ENCODE data around the gene CGRRF1.

Gene CGRRF1

GRCh38 chr14:54564868-54565784 lies 55.4 kb downstream of the CGRRF1 start:
- TF ChIP-seq Cebpa-rat (IDR thresholded peaks at IDR 0.05), result no peak
- peak overlapping the region; percentile 79 to 96 (median 88) for H3K9ac ChIP-seq
- peak overlapping the region; percentile 91 to 100 (median 99) for H3K4me2 ChIP-seq
- peak overlapping the region; percentile 81 to 95 (median 88) for H3K4me3 ChIP-seq
- H3K36me3 ChIP-seq, result peaks cover 0 to 7% (median 0%) of the 10 kb centered on the region in 11 experiments; a peak in 1 of 22 replicates
- no peaks in the 10 kb centered on the region for H3K9me3 ChIP-seq (replicated peaks in 1 of 11)
- H3K27me3 ChIP-seq, result peaks cover 0 to 25% (median 20%) of the 10 kb centered on the region in 11 experiments; a peak in 12 of 22 replicates
- H4K20me1 ChIP-seq, result peaks cover 0 to 20% (median 8%) of the 10 kb centered on the region in 11 experiments; a peak in 10 of 22 replicates
- peak overlapping the region; percentile 32 to 92 (median 86); a peak in 20 of 22 replicates for H3K27ac ChIP-seq
- peaks cover 21 to 34% (median 29%) of the 10 kb centered on the region in 10 experiments for H3K4me1 ChIP-seq

GRCh38 chr14:54565785-54566409 lies 56.2 kb downstream of the CGRRF1 start:
- H3K4me1 ChIP-seq, result peaks cover 29 to 41% (median 34%) of the 10 kb centered on the region in 10 experiments
- no peak for TF ChIP-seq Cebpa-rat (IDR thresholded peaks at IDR 0.05)
- peak overlapping the region; percentile 91 to 100 (median 99) for H3K4me2 ChIP-seq
- peaks cover 0 to 25% (median 20%) of the 10 kb centered on the region in 11 experiments; a peak in 12 of 22 replicates for H3K27me3 ChIP-seq
- H3K9me3 ChIP-seq (replicated peaks in 1 of 11), result no peaks in the 10 kb centered on the region
- H3K9ac ChIP-seq, result peak overlapping the region; percentile 79 to 96 (median 88)
- peaks cover 0 to 12% (median under 1%) of the 10 kb centered on the region in 11 experiments; a peak in 6 of 22 replicates for H3K36me3 ChIP-seq
- peak overlapping the region; percentile 73 to 92 (median 86) for H3K27ac ChIP-seq
- peak overlapping the region; percentile 81 to 95 (median 88) for H3K4me3 ChIP-seq
- H4K20me1 ChIP-seq, result peaks cover 0 to 23% (median 8%) of the 10 kb centered on the region in 11 experiments; a peak in 10 of 22 replicates

GRCh38 chr14:54566410-54567223 lies 56.9 kb downstream of the CGRRF1 start, which contains the start of gene SAMD4A:
Gene SAMD4A (plus strand): TSS chr14:54567128. CDS start chr14:54567917, 789 bp downstream.
- peak within 1 kb of the TSS; percentile 91 to 100 (median 99) for H3K4me2 ChIP-seq
- peaks cover 0 to 25% (median 8%) of the 10 kb centered on the region in 11 experiments; a peak in 10 of 22 replicates for H4K20me1 ChIP-seq
- H3K27ac ChIP-seq, result peak within 1 kb of the TSS; percentile 73 to 92 (median 86)
- H3K9ac ChIP-seq, result peak within 1 kb of the TSS; percentile 79 to 96 (median 88)
- peak within 1 kb of the TSS; percentile 81 to 95 (median 88) for H3K4me3 ChIP-seq
- peaks cover 0 to 25% (median 20%) of the 10 kb centered on the region in 11 experiments; a peak in 12 of 22 replicates for H3K27me3 ChIP-seq
- TF ChIP-seq Cebpa-rat (IDR thresholded peaks at IDR 0.05), result no peak
- peaks cover 0 to 19% (median 8%) of the 10 kb centered on the region in 11 experiments; a peak in 16 of 22 replicates for H3K36me3 ChIP-seq
- peaks cover 32 to 41% (median 35%) of the 10 kb centered on the region in 10 experiments for H3K4me1 ChIP-seq
- H3K9me3 ChIP-seq (replicated peaks in 1 of 11), result peaks cover under 1 to 7% (median 6%) of the 10 kb centered on the region in 11 experiments; a peak in 19 of 22 replicates

- Histone ChIP-seq H3K4me1 (peaks cover 32 to 41% (median 35%) of the 10 kb centered on the region in 10 experiments), H3K4me3 (peak overlapping the region; percentile 81 to 95 (median 88)), H3K9me3 (replicated peaks in 1 of 11) (peaks cover 7 to 13% (median 12%) of the 10 kb centered on the region in 11 experiments), H3K36me3 (peaks cover 6 to 25% (median 14%) of the 10 kb centered on the region in 11 experiments; a peak in 20 of 22 replicates), H3K9ac (peak overlapping the region; percentile 79 to 96 (median 88)), H4K20me1 (peaks cover 0 to 25% (median 8%) of the 10 kb centered on the region in 11 experiments; a peak in 10 of 22 replicates), H3K4me2 (peak overlapping the region; percentile 91 to 100 (median 99)), H3K27ac (peak overlapping the region; percentile 73 to 92 (median 86); a peak in 21 of 22 replicates), H3K27me3 (peaks cover 0 to 25% (median 20%) of the 10 kb centered on the region in 11 experiments; a peak in 12 of 22 replicates)
- no peak for TF ChIP-seq Cebpa-rat (IDR thresholded peaks at IDR 0.05)
Measured at GRCh38 chr14:54567224-54567638, 57.5 kb downstream of the CGRRF1 start.

GRCh38 chr14:54567639-54568561 lies 58.2 kb downstream of the CGRRF1 start:
- Histone ChIP-seq H3K4me3 (peak overlapping the region; percentile 81 to 95 (median 88)), H3K4me2 (peak overlapping the region; percentile 91 to 100 (median 99)), H3K4me1 (peaks cover 32 to 41% (median 35%) of the 10 kb centered on the region in 10 experiments), H4K20me1 (peaks cover 0 to 25% (median 8%) of the 10 kb centered on the region in 11 experiments; a peak in 10 of 22 replicates), H3K27me3 (peaks cover 0 to 25% (median 20%) of the 10 kb centered on the region in 11 experiments; a peak in 12 of 22 replicates), H3K27ac (peak overlapping the region; percentile 73 to 92 (median 86); a peak in 21 of 22 replicates), H3K9ac (peak overlapping the region; percentile 79 to 96 (median 88)), H3K36me3 (peaks cover 11 to 32% (median 21%) of the 10 kb centered on the region in 11 experiments; a peak in 21 of 22 replicates), H3K9me3 (replicated peaks in 1 of 11) (peaks cover 14 to 20% (median 18%) of the 10 kb centered on the region in 11 experiments)
- no peak for TF ChIP-seq Cebpa-rat (IDR thresholded peaks at IDR 0.05)

- H3K27me3 ChIP-seq, result peaks cover 0 to 25% (median 20%) of the 10 kb centered on the region in 11 experiments; a peak in 12 of 22 replicates
- H3K4me3 ChIP-seq, result peak overlapping the region; percentile 11 to 92 (median 49); a peak in 19 of 20 replicates
Measured at GRCh38 chr14:54568821-54569595, 59.3 kb downstream of the CGRRF1 start.

More at GRCh38 chr14:54568821-54569595, 59.3 kb downstream of the CGRRF1 start:
- H3K4me2 ChIP-seq, result peak overlapping the region; percentile 84 to 100 (median 97)
- H3K9me3 ChIP-seq (replicated peaks in 1 of 11), result peaks cover 21 to 31% (median 28%) of the 10 kb centered on the region in 11 experiments
- H3K36me3 ChIP-seq, result peaks cover 19 to 43% (median 31%) of the 10 kb centered on the region in 11 experiments; a peak in 21 of 22 replicates
- peaks cover 32 to 41% (median 35%) of the 10 kb centered on the region in 10 experiments for H3K4me1 ChIP-seq
- peak overlapping the region in 9 of 11 experiments; percentile 5 to 60 (median 43); a peak in 12 of 22 replicates for H3K9ac ChIP-seq
- TF ChIP-seq Cebpa-rat (IDR thresholded peaks at IDR 0.05), result no peak
- H3K27ac ChIP-seq, result peak overlapping the region in 3 of 11 experiments; percentile 9 to 39 (median 14); a peak in 1 of 22 replicates
- H4K20me1 ChIP-seq, result peaks cover 0 to 26% (median 8%) of the 10 kb centered on the region in 11 experiments; a peak in 10 of 22 replicates

All from BLaER1 treated with 17β-estradiol and CSF1 and Interleukin-3, amounts not matched to agents 10 nM and 100 nM (cell line).